ENCODE results near the gene BRD3OS. TPM values are rescaled to one million over a fixed set of nuclear protein-coding genes. Genes with fewer than 3 reads are reported as not detected.

BRD3OS gene
- total RNA-seq, 1 experiment from 2014 or later: 13.3 TPM

GRCh38 chr9:134029248-134030226 is 4.3 kb downstream of the BRD3OS start:
- BruUV-seq (replicated peaks): no TSS peak
- ChIA-PET POLR2A (interaction anchor here (1.2 kb wide), 1 partner anchor 36 kb away, joined by 3 read pairs; no protein-coding TSS in a partner anchor), CTCF (no interaction called here)
- Mint-ChIP-seq H3K4me3 (ENCODE audit: unreplicated experiment) (no peak overlapping the region), H3K36me3 (ENCODE audit: insufficient read depth, unreplicated experiment) (peaks cover 47% of the 10 kb centered on the region), H3K4me1 (ENCODE audit: insufficient read depth, unreplicated experiment) (no peaks in the 10 kb centered on the region), H3K27me3 (ENCODE audit: insufficient read depth, unreplicated experiment) (no peaks in the 10 kb centered on the region), H3K9me3 (ENCODE audit: unreplicated experiment) (no peaks in the 10 kb centered on the region), H3K27ac (ENCODE audit: low read depth, unreplicated experiment) (no peak overlapping the region)
- DNase-seq (ENCODE audit: unreplicated experiment): no peak
- no peak for TF ChIP-seq CTCF (IDR thresholded peaks at IDR 0.05; ENCODE audit: unreplicated experiment)
- intact Hi-C loops (cut with micrococcal nuclease): no loop called here

GRCh38 chr9:134030821-134031470 is 5.7 kb downstream of the BRD3OS start:
- no TSS peak for BruUV-seq (replicated peaks)
- H3K4me1 Mint-ChIP-seq (ENCODE audit: insufficient read depth, unreplicated experiment): no peaks in the 10 kb centered on the region
- H3K9me3 Mint-ChIP-seq (ENCODE audit: unreplicated experiment): no peaks in the 10 kb centered on the region
- intact Hi-C loops (cut with micrococcal nuclease): no loop called here
- ChIA-PET POLR2A (no interaction called here), CTCF (no interaction called here)
- H3K4me3 Mint-ChIP-seq (ENCODE audit: unreplicated experiment): no peak overlapping the region
- no peak for DNase-seq (ENCODE audit: unreplicated experiment)
- peaks cover 60% of the 10 kb centered on the region for H3K36me3 Mint-ChIP-seq (ENCODE audit: insufficient read depth, unreplicated experiment)
- no peaks in the 10 kb centered on the region for H3K27me3 Mint-ChIP-seq (ENCODE audit: insufficient read depth, unreplicated experiment)
- no peak overlapping the region for H3K27ac Mint-ChIP-seq (ENCODE audit: low read depth, unreplicated experiment)
- no peak for TF ChIP-seq CTCF (IDR thresholded peaks at IDR 0.05; ENCODE audit: unreplicated experiment)

- no peaks in the 10 kb centered on the region for H3K4me1 Mint-ChIP-seq (ENCODE audit: insufficient read depth, unreplicated experiment)
- peaks cover 61% of the 10 kb centered on the region for H3K36me3 Mint-ChIP-seq (ENCODE audit: insufficient read depth, unreplicated experiment)
- intact Hi-C loops (cut with micrococcal nuclease): no loop called here
- TSS peak; percentile 23 for BruUV-seq (replicated peaks)
- H3K4me3 Mint-ChIP-seq (ENCODE audit: unreplicated experiment): no peak overlapping the region
- H3K27ac Mint-ChIP-seq (ENCODE audit: low read depth, unreplicated experiment): no peak overlapping the region
- no peak for DNase-seq (ENCODE audit: unreplicated experiment)
- TF ChIP-seq CTCF (IDR thresholded peaks at IDR 0.05; ENCODE audit: unreplicated experiment): no peak
- no peaks in the 10 kb centered on the region for H3K9me3 Mint-ChIP-seq (ENCODE audit: unreplicated experiment)
- CTCF ChIA-PET: no interaction called here
- POLR2A ChIA-PET: no interaction called here
- no peaks in the 10 kb centered on the region for H3K27me3 Mint-ChIP-seq (ENCODE audit: insufficient read depth, unreplicated experiment)
Measured at GRCh38 chr9:134031783-134032182, 6.5 kb downstream of the BRD3OS start.

- BruUV-seq (replicated peaks): no TSS peak
- TF ChIP-seq CTCF (IDR thresholded peaks at IDR 0.05; ENCODE audit: unreplicated experiment): no peak
- peaks cover 67% of the 10 kb centered on the region for H3K36me3 Mint-ChIP-seq (ENCODE audit: insufficient read depth, unreplicated experiment)
Measured at GRCh38 chr9:134032456-134033222, 7.4 kb downstream of the BRD3OS start.

More at GRCh38 chr9:134032456-134033222, 7.4 kb downstream of the BRD3OS start:
- no peaks in the 10 kb centered on the region for H3K27me3 Mint-ChIP-seq (ENCODE audit: insufficient read depth, unreplicated experiment)
- DNase-seq (ENCODE audit: unreplicated experiment): no peak
- POLR2A ChIA-PET: no interaction called here
- H3K4me3 Mint-ChIP-seq (ENCODE audit: unreplicated experiment): no peak overlapping the region
- no peak overlapping the region for H3K27ac Mint-ChIP-seq (ENCODE audit: low read depth, unreplicated experiment)
- intact Hi-C loops (cut with micrococcal nuclease): no loop called here
- CTCF ChIA-PET: interaction anchor here (0.7 to 0.8 kb wide), 2 partner anchors 39 to 66 kb away, joined by 4 read pairs; no protein-coding TSS in a partner anchor
- no peaks in the 10 kb centered on the region for H3K9me3 Mint-ChIP-seq (ENCODE audit: unreplicated experiment)
- no peaks in the 10 kb centered on the region for H3K4me1 Mint-ChIP-seq (ENCODE audit: insufficient read depth, unreplicated experiment)

Measured in MCF 10A (cell line).